ENCODE measurements around the gene ZNF692. TPM values are rescaled to one million over a fixed set of nuclear protein-coding genes. Genes with fewer than 3 reads are reported as not detected.

ZNF692 gene
- total and polyA plus RNA-seq, 2 donors (not counting 3 experiments of a cell fraction or from before 2014, with no cell fraction given), result 32.6 to 36.6 TPM

DNA sequence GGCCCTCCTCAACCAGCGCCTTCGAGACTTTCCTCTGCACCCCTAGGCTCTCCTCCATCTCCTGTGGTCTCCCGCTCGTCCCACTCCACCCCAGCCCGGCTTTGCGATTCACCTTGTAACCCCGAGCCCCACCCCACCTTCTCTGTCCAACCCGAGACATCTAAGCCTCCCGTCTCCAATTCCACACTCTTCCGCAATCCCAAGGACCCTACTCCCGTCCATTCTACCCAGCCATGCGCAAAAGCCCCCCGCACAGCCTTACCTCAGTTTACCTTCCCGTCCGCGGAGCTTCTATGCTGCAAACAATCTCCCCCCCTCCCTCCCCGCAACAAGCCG is 33.3 kb downstream of the ZNF692 start:
- H3K27ac ChIP-seq (ENCODE audit: insufficient read depth, low read depth, low read length), result peak overlapping the region; percentile 89
- dilution Hi-C loops (cut with MboI; ENCODE audit: extremely low pct_ligation_motif_present, low sequenced_read_pairs) (no loop called here), intact Hi-C loops (cut with micrococcal nuclease) (no loop called here)
- peaks cover 3 to 10% of the 10 kb centered on the region in 2 experiments for H3K36me3 ChIP-seq (ENCODE audit: control insufficient read depth in 2 of 2, extremely low read depth in 1 of 2, insufficient read depth in 2 of 2, low read length in 2 of 2)
- H3K4me3 ChIP-seq (replicated peaks in 1 of 3; ENCODE audit: insufficient read depth in 1 of 3, low read depth in 1 of 3, low read length in 3 of 3), result peak overlapping the region; percentile 51 to 78 (median 73)
- no peaks in the 10 kb centered on the region for H4K20me1 ChIP-seq (replicated peaks; ENCODE audit: control insufficient read depth, extremely low read depth, insufficient read depth, low read length)
- peak overlapping the region; percentile 63 for H2AFZ ChIP-seq (ENCODE audit: low read depth, low read length)
- no peak for DNase-seq (ENCODE audit: low read depth, low spot score)
- FAIRE-seq, result no peak
- ChIA-PET CTCF (interaction anchor here (0.9 to 3.8 kb wide), 6 partner anchors 12 to 48 kb away, joined by 3 to 33 read pairs (median 4); partner anchors contain the start of genes ZNF672 and ZNF692), POLR2A (interaction anchor here (1.5 kb wide), 1 partner anchor 12 kb away, joined by 7 read pairs; the partner anchor contains the start of gene ZNF672)
- peak overlapping the region; percentile 88 for H3K9ac ChIP-seq (replicated peaks; ENCODE audit: extremely low read depth, insufficient read depth, low read length)
- H3K4me2 ChIP-seq (ENCODE audit: insufficient read depth, low read length), result peak overlapping the region; percentile 18
- H3K9me3 ChIP-seq (replicated peaks; ENCODE audit: control insufficient read depth, insufficient read depth, low read length), result no peaks in the 10 kb centered on the region
- H3K4me1 ChIP-seq (ENCODE audit: control insufficient read depth, extremely low read depth, insufficient read depth, low read length), result peaks cover 47% of the 10 kb centered on the region
- no peaks in the 10 kb centered on the region for H3K9me1 ChIP-seq (replicated peaks; ENCODE audit: control insufficient read depth, extremely low read depth, insufficient read depth, low read length)
- no peaks in the 10 kb centered on the region for H3K27me3 ChIP-seq (ENCODE audit: control insufficient read depth in 2 of 2, insufficient read depth in 2 of 2, low read length in 2 of 2)
- peaks cover 46% of the 10 kb centered on the region for H3K79me2 ChIP-seq (ENCODE audit: control insufficient read depth, insufficient read depth, low read length)
- no TSS peak for BruUV-seq (replicated peaks)
- no peak for TF ChIP-seq MYC (IDR thresholded peaks at IDR 0.05; ENCODE audit: low read depth, low read length)
- TF ChIP-seq JUN (IDR thresholded peaks at IDR 0.05; ENCODE audit: borderline replicate concordance, insufficient read depth, insufficient read length, low read depth), result no peak
- peak; percentile 28 for TF ChIP-seq POLR2AphosphoS5 (IDR thresholded peaks at IDR 0.05; ENCODE audit: insufficient read depth, low read depth, low read length)
- no peak for TF ChIP-seq EZH2 (IDR thresholded peaks at IDR 0.05; ENCODE audit: borderline replicate concordance, low read depth, low read length, severe bottlenecking)
- TF ChIP-seq, protein P1, sequence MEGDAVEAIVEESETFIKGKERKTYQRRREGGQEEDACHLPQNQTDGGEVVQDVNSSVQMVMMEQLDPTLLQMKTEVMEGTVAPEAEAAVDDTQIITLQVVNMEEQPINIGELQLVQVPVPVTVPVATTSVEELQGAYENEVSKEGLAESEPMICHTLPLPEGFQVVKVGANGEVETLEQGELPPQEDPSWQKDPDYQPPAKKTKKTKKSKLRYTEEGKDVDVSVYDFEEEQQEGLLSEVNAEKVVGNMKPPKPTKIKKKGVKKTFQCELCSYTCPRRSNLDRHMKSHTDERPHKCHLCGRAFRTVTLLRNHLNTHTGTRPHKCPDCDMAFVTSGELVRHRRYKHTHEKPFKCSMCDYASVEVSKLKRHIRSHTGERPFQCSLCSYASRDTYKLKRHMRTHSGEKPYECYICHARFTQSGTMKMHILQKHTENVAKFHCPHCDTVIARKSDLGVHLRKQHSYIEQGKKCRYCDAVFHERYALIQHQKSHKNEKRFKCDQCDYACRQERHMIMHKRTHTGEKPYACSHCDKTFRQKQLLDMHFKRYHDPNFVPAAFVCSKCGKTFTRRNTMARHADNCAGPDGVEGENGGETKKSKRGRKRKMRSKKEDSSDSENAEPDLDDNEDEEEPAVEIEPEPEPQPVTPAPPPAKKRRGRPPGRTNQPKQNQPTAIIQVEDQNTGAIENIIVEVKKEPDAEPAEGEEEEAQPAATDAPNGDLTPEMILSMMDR (IDR thresholded peaks at IDR 0.05; ENCODE audit: extremely low read depth in 1 of 2, insufficient read depth in 1 of 2, low read depth in 1 of 2, low read length in 2 of 2), result no peak
- peak; percentile 25 for TF ChIP-seq POLR2A (IDR thresholded peaks at IDR 0.05; ENCODE audit: low read depth, low read length)
- TF ChIP-seq FOS (IDR thresholded peaks at IDR 0.05; ENCODE audit: borderline replicate concordance, insufficient read depth, low read length), result no peak
